Panc1 (cell line): ENCODE measurements around the gene IER3.

Experiments used
- CTCF ChIP-seq: fragments of 450-650 bp; IDR thresholded peaks from 2 replicates; pipeline ENCODE4 v1.5.1; 2017; ENCODE audit warnings: mild to moderate bottlenecking
- POLR2AphosphoS5 ChIP-seq: IDR thresholded peaks from 2 replicates; pipeline ENCODE4 v1.6.1; 2012; ENCODE audit warnings: mild to moderate bottlenecking, low read depth, low read length, moderate library complexity
- REST ChIP-seq, 2 experiments: IDR thresholded peaks; 2 replicates each; pipeline ENCODE4 v1.6.1; 2011 to 2012; ENCODE audit warnings: low read depth in 2 of 2, control low read depth in 1 of 2, low read length in 1 of 2, mild to moderate bottlenecking in 1 of 2, moderate library complexity in 1 of 2; ENCODE audit not compliant: insufficient read depth in 1 of 2

- no peak for TF ChIP-seq CTCF
- no peak for TF ChIP-seq POLR2AphosphoS5
- no peak; a peak in 1 of 4 replicates for TF ChIP-seq REST (IDR thresholded peaks at IDR 0.05; ENCODE audit: insufficient read depth in 1 of 2, low read depth in 2 of 2, low read length in 1 of 2)
Measured at GRCh38 chr6:30720738-30721197, 23.6 kb downstream of the IER3 start.
